Astrocyte (in vitro differentiated cells and primary cell): Measurements from ENCODE around the gene IGF2BP2.

Source experiments
- CTCF ChIP-seq: IDR thresholded peaks from 2 replicates; pipeline ENCODE4 v1.5.1; 2011; ENCODE audit warnings: low read depth, mild to moderate bottlenecking, inconsistent platforms, low read length, moderate library complexity; ENCODE audit not compliant: insufficient read depth
- EZH2 ChIP-seq: IDR thresholded peaks from 2 replicates; pipeline ENCODE4 v1.6.1; 2012; ENCODE audit warnings: mild to moderate bottlenecking, low read length, inconsistent platforms; ENCODE audit not compliant: insufficient read depth

- TF ChIP-seq CTCF, result no peak
- TF ChIP-seq EZH2, result no peak
These were observed 18.3 kb upstream of the IGF2BP2 start for GRCh38 chr3:185843126-185843525.
